ENCODE measurements around the gene MIR17HG. TPM values are rescaled to one million over a fixed set of nuclear protein-coding genes. Genes with fewer than 3 reads are reported as not detected.

The MIR17HG gene
- total RNA-seq, 4 donors from 2014 or later = 0.95 to 21.0 (median 4.5) TPM

DNA sequence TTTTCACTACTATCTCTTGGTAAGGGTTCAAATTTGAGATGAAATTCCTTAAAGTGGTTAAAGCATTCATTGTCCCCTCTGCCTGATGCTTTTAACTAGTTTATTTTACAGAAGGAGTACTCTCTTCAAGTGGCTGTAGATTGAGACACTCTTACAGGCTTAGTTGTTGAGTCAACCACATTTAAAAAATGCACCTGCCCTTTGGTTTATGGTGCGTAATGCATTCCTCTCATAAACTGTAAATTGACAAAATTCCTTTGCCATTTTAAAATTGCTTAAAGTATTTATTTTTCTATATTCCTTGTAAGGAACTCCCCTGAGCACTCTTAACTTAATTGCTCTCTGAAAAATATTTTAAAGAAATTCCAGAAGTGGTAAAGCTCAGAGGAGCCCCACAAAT lies 50.1 kb downstream of the MIR17HG start:
- H3K4me1 ChIP-seq = peaks cover 7 to 17% (median 8%) of the 10 kb centered on the region in 3 donors
- H3K36me3 ChIP-seq = no peaks in the 10 kb centered on the region
- TF ChIP-seq, protein P1, sequence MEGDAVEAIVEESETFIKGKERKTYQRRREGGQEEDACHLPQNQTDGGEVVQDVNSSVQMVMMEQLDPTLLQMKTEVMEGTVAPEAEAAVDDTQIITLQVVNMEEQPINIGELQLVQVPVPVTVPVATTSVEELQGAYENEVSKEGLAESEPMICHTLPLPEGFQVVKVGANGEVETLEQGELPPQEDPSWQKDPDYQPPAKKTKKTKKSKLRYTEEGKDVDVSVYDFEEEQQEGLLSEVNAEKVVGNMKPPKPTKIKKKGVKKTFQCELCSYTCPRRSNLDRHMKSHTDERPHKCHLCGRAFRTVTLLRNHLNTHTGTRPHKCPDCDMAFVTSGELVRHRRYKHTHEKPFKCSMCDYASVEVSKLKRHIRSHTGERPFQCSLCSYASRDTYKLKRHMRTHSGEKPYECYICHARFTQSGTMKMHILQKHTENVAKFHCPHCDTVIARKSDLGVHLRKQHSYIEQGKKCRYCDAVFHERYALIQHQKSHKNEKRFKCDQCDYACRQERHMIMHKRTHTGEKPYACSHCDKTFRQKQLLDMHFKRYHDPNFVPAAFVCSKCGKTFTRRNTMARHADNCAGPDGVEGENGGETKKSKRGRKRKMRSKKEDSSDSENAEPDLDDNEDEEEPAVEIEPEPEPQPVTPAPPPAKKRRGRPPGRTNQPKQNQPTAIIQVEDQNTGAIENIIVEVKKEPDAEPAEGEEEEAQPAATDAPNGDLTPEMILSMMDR (IDR thresholded peaks at IDR 0.05) = no peak
- TF ChIP-seq POLR2A (IDR thresholded peaks at IDR 0.05) = no peak
- H3K4me3 ChIP-seq = no peak overlapping the region
- H3K27ac ChIP-seq = no peak overlapping the region
- intact Hi-C loops (cut with DNase I) = no loop called here
- H3K9me3 ChIP-seq = no peaks in the 10 kb centered on the region
- 100% methylated on average over 1 of the region's 1 CpG for WGBS, 2 donors
- no peak for DNase-seq
- peaks cover 0 to 82% (median 19%) of the 10 kb centered on the region in 4 donors for H3K27me3 ChIP-seq

DNA sequence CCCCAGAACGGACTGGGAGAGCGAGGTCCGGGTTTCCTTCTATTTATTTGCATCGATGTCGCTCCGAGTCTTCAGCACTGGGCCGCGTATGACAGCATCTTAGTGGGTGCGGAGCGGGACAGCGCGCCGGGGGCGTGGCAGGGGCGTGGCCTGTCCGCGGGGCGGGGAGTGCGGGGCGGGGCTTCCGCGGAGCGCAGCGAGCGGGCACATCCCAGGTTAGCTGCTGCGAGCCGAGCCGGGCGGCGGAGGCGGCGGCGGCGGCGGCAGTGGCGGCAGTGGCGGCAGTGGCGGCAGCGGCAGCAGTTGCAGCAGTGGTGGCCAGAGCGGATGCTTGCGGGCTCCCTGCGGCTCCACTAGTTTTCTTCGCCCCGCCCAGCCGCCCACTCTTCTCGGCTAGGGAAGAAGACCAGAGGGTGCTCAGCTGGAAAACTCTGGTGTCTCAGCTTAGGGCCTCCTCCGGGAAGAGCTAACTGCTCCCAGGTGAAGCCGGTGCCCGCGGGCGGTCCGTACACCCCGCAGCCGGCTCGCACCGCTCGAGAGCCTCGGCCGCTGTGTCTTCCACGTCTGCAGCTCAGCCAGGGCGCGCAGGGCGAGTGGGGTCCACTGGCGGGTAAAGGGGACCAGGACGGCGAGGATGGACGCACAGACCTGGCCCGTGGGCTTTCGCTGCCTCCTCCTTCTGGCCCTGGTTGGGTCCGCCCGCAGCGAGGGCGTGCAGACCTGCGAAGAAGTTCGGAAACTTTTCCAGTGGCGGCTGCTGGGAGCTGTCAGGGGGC lies 51.1 kb downstream of the MIR17HG start, which contains the start of gene GPC5:
GPC5 (plus strand) TSS at position 209 of the 776 bp plus-strand sequence.
- 2 to 7% methylated on average over 7 to 17 of the region's 76 CpGs for WGBS, 2 donors
- H3K36me3 ChIP-seq = no peaks in the 10 kb centered on the region
- intact Hi-C loops (cut with DNase I) = no loop called here
- no peaks in the 10 kb centered on the region for H3K9me3 ChIP-seq
- H3K4me3 ChIP-seq = peak within 1 kb of the TSS; percentile 29 to 68 (median 45)
- H3K27ac ChIP-seq = no peak within 1 kb of the TSS
- TF ChIP-seq POLR2A (IDR thresholded peaks at IDR 0.05) = no peak
- TF ChIP-seq, protein P1 (IDR thresholded peaks at IDR 0.05) = no peak
- H3K4me1 ChIP-seq = peaks cover 7 to 17% (median 8%) of the 10 kb centered on the region in 3 donors
- peaks cover 0 to 81% (median 19%) of the 10 kb centered on the region in 4 donors for H3K27me3 ChIP-seq
- no peak for DNase-seq

DNA sequence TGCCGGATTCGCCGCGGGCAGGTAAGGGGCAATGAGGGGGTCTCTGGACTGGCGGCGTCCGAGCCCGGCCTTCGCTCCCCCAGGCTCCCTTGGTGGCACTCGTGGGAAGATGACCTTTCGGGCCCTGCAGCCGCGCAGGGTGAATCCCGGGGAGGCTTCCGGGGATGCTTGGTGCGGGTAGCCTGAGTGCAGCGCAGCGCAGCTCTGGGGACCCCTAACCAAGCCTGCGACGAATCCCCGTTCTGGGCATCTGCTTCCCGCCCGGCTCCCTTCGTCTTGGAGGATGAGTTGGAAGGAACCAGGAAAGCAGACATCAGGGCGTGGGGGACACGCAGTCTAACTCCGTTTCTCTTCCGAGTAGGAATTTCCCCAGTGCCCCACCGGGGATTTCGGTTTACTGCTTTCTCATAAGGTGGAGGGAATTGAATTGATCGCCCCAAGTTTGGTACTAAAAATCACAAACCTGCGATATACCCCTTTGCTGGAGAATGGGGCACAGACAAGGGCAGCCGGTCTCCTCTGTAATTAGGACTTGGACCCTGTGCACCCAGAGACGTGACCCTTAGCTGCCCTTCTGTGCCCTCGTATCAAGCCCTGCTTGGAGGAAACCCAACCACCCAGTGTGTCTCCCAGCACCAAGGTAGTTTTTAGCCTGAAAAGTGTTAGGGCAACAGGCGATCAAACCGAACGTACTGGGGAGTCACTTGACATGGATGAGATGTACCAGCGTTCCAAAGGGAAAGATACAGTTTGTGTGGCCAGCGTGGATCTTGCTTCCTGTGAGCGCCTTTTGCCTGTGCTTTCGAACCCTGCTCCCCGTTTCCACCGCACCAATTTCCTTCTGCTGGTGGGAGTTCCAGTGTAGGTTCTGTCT lies 51.9 kb downstream of the MIR17HG start:
- Histone ChIP-seq H3K4me1 (peaks cover 7 to 17% (median 8%) of the 10 kb centered on the region in 3 donors), H3K27ac (no peak overlapping the region), H3K4me3 (peak overlapping the region; percentile 29 to 68 (median 45)), H3K27me3 (peaks cover 0 to 74% (median 19%) of the 10 kb centered on the region in 4 donors), H3K9me3 (no peaks in the 10 kb centered on the region), H3K36me3 (no peaks in the 10 kb centered on the region)
- 52 to 62% methylated on average over 10 to 11 of the region's 44 CpGs for WGBS, 2 donors
- intact Hi-C loops (cut with DNase I) = no loop called here
- TF ChIP-seq POLR2A (IDR thresholded peaks at IDR 0.05) = no peak
- TF ChIP-seq, protein P1 (IDR thresholded peaks at IDR 0.05) = no peak
- DNase-seq = no peak

- H3K27me3 ChIP-seq = peaks cover 0 to 68% (median 19%) of the 10 kb centered on the region in 4 donors
Observed at GRCh38 chr13:91400063-91400399, 52.5 kb downstream of the MIR17HG start.

More at GRCh38 chr13:91400063-91400399, 52.5 kb downstream of the MIR17HG start:
- WGBS, 2 donors = 63 to 82% methylated on average over 5 to 6 of the region's 6 CpGs
- intact Hi-C loops (cut with DNase I) = no loop called here
- Histone ChIP-seq H3K4me3 (no peak overlapping the region), H3K36me3 (no peaks in the 10 kb centered on the region), H3K27ac (no peak overlapping the region), H3K4me1 (peaks cover 7 to 17% (median 8%) of the 10 kb centered on the region in 3 donors), H3K9me3 (no peaks in the 10 kb centered on the region)
- no peak for TF ChIP-seq POLR2A (IDR thresholded peaks at IDR 0.05)
- TF ChIP-seq, protein P1 (IDR thresholded peaks at IDR 0.05) = no peak
- no peak for DNase-seq

Measured in esophagus squamous epithelium (tissue), 5 donors.